ENCODE results near the gene WDR54. TPM values are rescaled to one million over a fixed set of nuclear protein-coding genes. Genes with fewer than 3 reads are reported as not detected.

The WDR54 gene
- total and polyA plus RNA-seq, 2 donors (not counting 3 experiments of a cell fraction or from before 2014, with no cell fraction given): 21.7 to 46.3 TPM

- H2AFZ ChIP-seq (ENCODE audit: low read depth, low read length): no peak overlapping the region
- intact Hi-C loops (cut with micrococcal nuclease): no loop called here
- CTCF ChIA-PET: interaction anchor here (1.5 kb wide), 1 partner anchor 41 kb away, joined by 5 read pairs; no protein-coding TSS in a partner anchor
These were observed 45.7 kb upstream of the WDR54 start for GRCh38 chr2:74375838-74376237.

More at GRCh38 chr2:74375838-74376237, 45.7 kb upstream of the WDR54 start:
- DNase-seq (ENCODE audit: low read depth, low spot score) (no peak), FAIRE-seq (no peak)
- TF ChIP-seq EZH2 (IDR thresholded peaks at IDR 0.05; ENCODE audit: borderline replicate concordance, low read depth, low read length, severe bottlenecking) (no peak), JUN (IDR thresholded peaks at IDR 0.05; ENCODE audit: borderline replicate concordance, insufficient read depth, insufficient read length, low read depth) (no peak), POLR2AphosphoS5 (IDR thresholded peaks at IDR 0.05; ENCODE audit: insufficient read depth, low read depth, low read length) (no peak), MYC (IDR thresholded peaks at IDR 0.05; ENCODE audit: low read depth, low read length) (no peak), POLR2A (IDR thresholded peaks at IDR 0.05; ENCODE audit: low read depth, low read length) (no peak), GATA2 (IDR thresholded peaks at IDR 0.05; ENCODE audit: insufficient read depth, insufficient read length, low read depth, low read length) (no peak), FOS (IDR thresholded peaks at IDR 0.05; ENCODE audit: borderline replicate concordance, insufficient read depth, low read length) (no peak)
- TF ChIP-seq, protein P1, sequence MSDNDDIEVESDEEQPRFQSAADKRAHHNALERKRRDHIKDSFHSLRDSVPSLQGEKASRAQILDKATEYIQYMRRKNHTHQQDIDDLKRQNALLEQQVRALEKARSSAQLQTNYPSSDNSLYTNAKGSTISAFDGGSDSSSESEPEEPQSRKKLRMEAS (IDR thresholded peaks at IDR 0.05; ENCODE audit: insufficient read depth, insufficient read length): no peak
- TF ChIP-seq, protein P2, sequence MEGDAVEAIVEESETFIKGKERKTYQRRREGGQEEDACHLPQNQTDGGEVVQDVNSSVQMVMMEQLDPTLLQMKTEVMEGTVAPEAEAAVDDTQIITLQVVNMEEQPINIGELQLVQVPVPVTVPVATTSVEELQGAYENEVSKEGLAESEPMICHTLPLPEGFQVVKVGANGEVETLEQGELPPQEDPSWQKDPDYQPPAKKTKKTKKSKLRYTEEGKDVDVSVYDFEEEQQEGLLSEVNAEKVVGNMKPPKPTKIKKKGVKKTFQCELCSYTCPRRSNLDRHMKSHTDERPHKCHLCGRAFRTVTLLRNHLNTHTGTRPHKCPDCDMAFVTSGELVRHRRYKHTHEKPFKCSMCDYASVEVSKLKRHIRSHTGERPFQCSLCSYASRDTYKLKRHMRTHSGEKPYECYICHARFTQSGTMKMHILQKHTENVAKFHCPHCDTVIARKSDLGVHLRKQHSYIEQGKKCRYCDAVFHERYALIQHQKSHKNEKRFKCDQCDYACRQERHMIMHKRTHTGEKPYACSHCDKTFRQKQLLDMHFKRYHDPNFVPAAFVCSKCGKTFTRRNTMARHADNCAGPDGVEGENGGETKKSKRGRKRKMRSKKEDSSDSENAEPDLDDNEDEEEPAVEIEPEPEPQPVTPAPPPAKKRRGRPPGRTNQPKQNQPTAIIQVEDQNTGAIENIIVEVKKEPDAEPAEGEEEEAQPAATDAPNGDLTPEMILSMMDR (IDR thresholded peaks at IDR 0.05; ENCODE audit: extremely low read depth in 1 of 2, insufficient read depth in 1 of 2, low read depth in 1 of 2, low read length in 2 of 2): no peak
- H3K4me2 ChIP-seq (ENCODE audit: insufficient read depth, low read length): no peak overlapping the region
- H3K79me2 ChIP-seq (ENCODE audit: control insufficient read depth, insufficient read depth, low read length): peaks cover 22% of the 10 kb centered on the region
- no peak overlapping the region for H3K27ac ChIP-seq (ENCODE audit: insufficient read depth, low read depth, low read length)
- H3K27me3 ChIP-seq (ENCODE audit: control insufficient read depth in 2 of 2, insufficient read depth in 2 of 2, low read length in 2 of 2): no peaks in the 10 kb centered on the region
- no peaks in the 10 kb centered on the region for H4K20me1 ChIP-seq (replicated peaks; ENCODE audit: control insufficient read depth, extremely low read depth, insufficient read depth, low read length)
- H3K9ac ChIP-seq (replicated peaks; ENCODE audit: extremely low read depth, insufficient read depth, low read length): no peak overlapping the region
- no peaks in the 10 kb centered on the region for H3K9me1 ChIP-seq (replicated peaks; ENCODE audit: control insufficient read depth, extremely low read depth, insufficient read depth, low read length)
- no peaks in the 10 kb centered on the region for H3K4me1 ChIP-seq (ENCODE audit: control insufficient read depth, extremely low read depth, insufficient read depth, low read length)
- BruUV-seq (replicated peaks): no TSS peak
- H3K9me3 ChIP-seq (replicated peaks; ENCODE audit: control insufficient read depth, insufficient read depth, low read length): no peaks in the 10 kb centered on the region
- H3K4me3 ChIP-seq (replicated peaks in 1 of 3; ENCODE audit: insufficient read depth in 1 of 3, low read depth in 1 of 3, low read length in 3 of 3): no peak overlapping the region
- peaks cover 0 to 21% of the 10 kb centered on the region in 2 experiments for H3K36me3 ChIP-seq (ENCODE audit: control insufficient read depth in 2 of 2, extremely low read depth in 1 of 2, insufficient read depth in 2 of 2, low read length in 2 of 2)
- POLR2A ChIA-PET: no interaction called here
- dilution Hi-C loops (cut with MboI; ENCODE audit: extremely low pct_ligation_motif_present, low sequenced_read_pairs): no loop called here
